ENCODE results near the gene ZMYND8.

GRCh38 chr20:47353239-47353691 lies 3.2 kb downstream of the ZMYND8 start:
- TF ChIP-seq SMC3 (IDR thresholded peaks at IDR 0.05; ENCODE audit: low read depth, low read length) (no peak), POLR2A (IDR thresholded peaks at IDR 0.05; ENCODE audit: low read depth, low read length) (no peak), CTCF (conservative IDR thresholded peaks at IDR 0.05; ENCODE audit: low read depth, low read length) (no peak), MXI1 (IDR thresholded peaks at IDR 0.05; ENCODE audit: borderline replicate concordance, low read depth, low read length) (no peak), MAZ (IDR thresholded peaks at IDR 0.05; ENCODE audit: borderline replicate concordance, low read depth, low read length) (no peak), MAFK (IDR thresholded peaks at IDR 0.05; ENCODE audit: low read depth, low read length) (no peak), CEBPB (IDR thresholded peaks at IDR 0.05; ENCODE audit: low read depth, low read length) (no peak), NFE2L2 (IDR thresholded peaks at IDR 0.05; ENCODE audit: low read depth, low read length) (no peak), USF2 (IDR thresholded peaks at IDR 0.05; ENCODE audit: low read depth, low read length) (no peak), RCOR1 (IDR thresholded peaks at IDR 0.05; ENCODE audit: insufficient replicate concordance, low read length) (no peak), FOS (IDR thresholded peaks at IDR 0.05; ENCODE audit: low read depth, low read length) (no peak), BHLHE40 (IDR thresholded peaks at IDR 0.05; ENCODE audit: low read depth, low read length) (no peak)

Data from IMR-90 (cell line).